GM06990 (cell line): ENCODE results near the gene IFIT2.

Experiments
- DNase-seq: peaks from one replicate; pipeline ENCODE4 v3.0.0-alpha.2; 2011; ENCODE audit not compliant: insufficient read length; ENCODE audit errors: extremely low read depth
- H3K27me3 ChIP-seq: replicated peaks from 2 replicates; pipeline ENCODE4 v1.6.0; 2011; ENCODE audit warnings: low read length; ENCODE audit not compliant: control insufficient read depth, insufficient read depth
- H3K36me3 ChIP-seq: 2 replicates; pipeline ENCODE4 v1.5.1; 2011; ENCODE audit warnings: low read length; ENCODE audit not compliant: control insufficient read depth, insufficient read depth
- H3K4me3 ChIP-seq: replicated peaks from 2 replicates; pipeline ENCODE4 v1.5.1; 2011; ENCODE audit warnings: low read depth, mild to moderate bottlenecking, control low read depth, low read length
- CTCF ChIP-seq: IDR thresholded peaks from 2 replicates; pipeline ENCODE4 v1.5.1; 2011; ENCODE audit warnings: low read length, control low read depth, mild to moderate bottlenecking, inconsistent platforms; ENCODE audit not compliant: insufficient read depth, poor library complexity, severe bottlenecking

IFIT2 gene

GRCh38 chr10:89266721-89267453 lies 35.0 kb upstream of the IFIT2 start:
- H3K36me3 ChIP-seq, result no peaks in the 10 kb centered on the region
- no peaks in the 10 kb centered on the region for H3K27me3 ChIP-seq
- TF ChIP-seq CTCF, result no peak
- no peak for DNase-seq
- no peak overlapping the region for H3K4me3 ChIP-seq

- no peak for TF ChIP-seq CTCF
- Histone ChIP-seq H3K27me3 (no peaks in the 10 kb centered on the region), H3K36me3 (no peaks in the 10 kb centered on the region), H3K4me3 (no peak overlapping the region)
- no peak for DNase-seq
Observed at GRCh38 chr10:89269433-89270152, 32.3 kb upstream of the IFIT2 start.

- Histone ChIP-seq H3K4me3 (no peak overlapping the region), H3K36me3 (no peaks in the 10 kb centered on the region), H3K27me3 (no peaks in the 10 kb centered on the region)
- no peak for TF ChIP-seq CTCF
- no peak for DNase-seq
Observed at GRCh38 chr10:89270153-89270483, 31.7 kb upstream of the IFIT2 start.

GRCh38 chr10:89271532-89271931 lies 30.3 kb upstream of the IFIT2 start:
- no peak for TF ChIP-seq CTCF
- Histone ChIP-seq H3K27me3 (no peaks in the 10 kb centered on the region), H3K4me3 (no peak overlapping the region)

GRCh38 chr10:89273680-89274079 lies 28.2 kb upstream of the IFIT2 start:
- no peak for TF ChIP-seq CTCF
- Histone ChIP-seq H3K4me3 (no peak overlapping the region), H3K36me3 (no peaks in the 10 kb centered on the region), H3K27me3 (no peaks in the 10 kb centered on the region)
- no peak for DNase-seq

More at GRCh38 chr10:89271532-89271931, 30.3 kb upstream of the IFIT2 start:
- no peaks in the 10 kb centered on the region for H3K36me3 ChIP-seq
- DNase-seq, result no peak
